Lower leg skin (tissue), 3 donors: ENCODE results near the gene GPR137.

Experiments used
- CTCF ChIP-seq, 3 donors: fragments of 450-650 bp; IDR thresholded peaks; one replicate each; pipeline ENCODE4 v1.5.1; 2016; ENCODE audit warnings: antibody characterized with exemption in 3 of 3, mild to moderate bottlenecking in 3 of 3, moderate library complexity in 2 of 3
- POLR2A ChIP-seq, 2 donors: fragments of 450-650 bp; IDR thresholded peaks; one replicate each; pipeline ENCODE4 v1.6.1; 2016 to 2017; ENCODE audit warnings: antibody characterized with exemption in 2 of 2, mild to moderate bottlenecking in 1 of 2, moderate library complexity in 1 of 2

DNA sequence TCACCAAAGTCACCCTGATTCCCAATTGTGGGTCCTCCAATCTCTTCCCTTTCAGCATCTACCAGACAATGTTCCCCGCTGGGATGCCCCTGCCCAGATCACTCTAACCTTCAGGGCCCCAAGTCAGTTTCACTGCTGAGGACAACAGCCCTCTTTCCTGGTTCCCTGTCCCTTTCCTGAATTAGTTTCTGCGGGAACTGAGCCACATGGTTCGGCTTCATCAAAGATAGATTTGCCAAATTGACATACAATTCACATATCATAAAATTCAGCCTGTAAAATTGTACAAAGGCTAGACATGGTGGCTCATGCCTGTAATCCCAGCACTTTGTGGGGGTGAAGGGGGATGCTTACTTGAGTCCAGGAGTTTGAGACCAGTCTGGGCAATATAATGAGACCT is 42.3 kb downstream of the GPR137 start:
- TF ChIP-seq CTCF (IDR thresholded peaks at IDR 0.05), result no peak
- no peak for TF ChIP-seq POLR2A (IDR thresholded peaks at IDR 0.05)
